HG03039 (cell line): Measurements from ENCODE around the gene GRIK5.
"Not testable (repeated sequence)": the region's sequence is repeated elsewhere in the genome, so short reads cannot be mapped to it uniquely, and the experiment has no call there.

ENCODE experiments used
- ATAC-seq: cut with Tn5 transposase; IDR thresholded peaks from one replicate; pipeline ENCODE4 v1.9.1; 2021; ENCODE audit warnings: mild to moderate bottlenecking, moderate library complexity; ENCODE audit not compliant: unreplicated experiment

Gene GRIK5

GRCh38 chr19:41991925-41992569 lies 78.0 kb downstream of the GRIK5 start:
- ATAC-seq: not testable (repeated sequence)

GRCh38 chr19:41991025-41991424 lies 79.0 kb downstream of the GRIK5 start:
- no peak for ATAC-seq

- no peak for ATAC-seq
Observed at GRCh38 chr19:41990615-41991014, 79.4 kb downstream of the GRIK5 start.

- no peak for ATAC-seq
Observed at GRCh38 chr19:41990028-41990427, 80.0 kb downstream of the GRIK5 start.

- no peak for ATAC-seq
Observed at GRCh38 chr19:41988947-41989346, 81.1 kb downstream of the GRIK5 start.

- no peak for ATAC-seq
Observed at GRCh38 chr19:41987141-41987860, 82.7 kb downstream of the GRIK5 start.

- ATAC-seq: no peak
Observed at GRCh38 chr19:41984961-41985360, 85.0 kb downstream of the GRIK5 start.

GRCh38 chr19:41981724-41982123 lies 88.3 kb downstream of the GRIK5 start:
- ATAC-seq: no peak

- no peak for ATAC-seq
Observed at GRCh38 chr19:41978470-41978869, 91.5 kb downstream of the GRIK5 start.

GRCh38 chr19:41977916-41978315 lies 92.1 kb downstream of the GRIK5 start:
- ATAC-seq: no peak

- ATAC-seq: no peak
Observed at GRCh38 chr19:41974652-41975051, 95.4 kb downstream of the GRIK5 start.

- ATAC-seq: no peak
Observed at GRCh38 chr19:41971363-41971762, 98.6 kb downstream of the GRIK5 start.

GRCh38 chr19:41969772-41970458 lies 100.1 kb downstream of the GRIK5 start:
- ATAC-seq: no peak

- ATAC-seq: no peak
Observed at GRCh38 chr19:41968751-41969595, 101.0 kb downstream of the GRIK5 start.

GRCh38 chr19:41967054-41967783 lies 102.8 kb downstream of the GRIK5 start:
- ATAC-seq: no peak

GRCh38 chr19:41965106-41965505 lies 104.9 kb downstream of the GRIK5 start:
- no peak for ATAC-seq

GRCh38 chr19:41960973-41961372 lies 109.0 kb downstream of the GRIK5 start:
- ATAC-seq: no peak

- ATAC-seq: peak; percentile 67
Observed at GRCh38 chr19:41959056-41960053, 110.7 kb downstream of the GRIK5 start, which contains the start of gene RABAC1. Gene RABAC1 (minus strand): TSS chr19:41959321. CDS start chr19:41959292, 29 bp downstream.
